CD4-positive, CD25-positive, alpha-beta regulatory T cell (primary cell): ENCODE data around the gene STK31. TPM values are rescaled to one million over a fixed set of nuclear protein-coding genes. Genes with fewer than 3 reads are reported as not detected.
"Not testable (repeated sequence)": the region's sequence is repeated elsewhere in the genome, so short reads cannot be mapped to it uniquely, and the experiment has no call there.

Experiments
- ATAC-seq, 2 donors: fragments of 150-1000 bp; cut with Tn5 transposase; one replicate each; pipeline ENCODE4 v1.10.0; 2021; ENCODE audit warnings: low read depth in 2 of 2, moderate number of reproducible peaks in 2 of 2, moderate library complexity in 1 of 2
- DNase-seq, 3 donors: peaks; one replicate each; pipeline versions ENCODE4 v3.0.0 to v3.0.0-alpha.2; 2012 to 2022; ENCODE audit warnings: mixed read lengths in 1 of 3
- H3K27ac ChIP-seq: one replicate; pipeline ENCODE4 v1.7.0; 2013; ENCODE audit warnings: mild to moderate bottlenecking, low read length; ENCODE audit not compliant: insufficient read depth, poor library complexity, severe bottlenecking
- H3K27me3 ChIP-seq: one replicate; pipeline ENCODE4 v1.7.0; 2013; ENCODE audit warnings: low read length; ENCODE audit not compliant: control insufficient read depth, insufficient read depth
- H3K36me3 ChIP-seq: one replicate; pipeline ENCODE4 v1.7.0; 2013; ENCODE audit warnings: mild to moderate bottlenecking, low read length, moderate library complexity; ENCODE audit not compliant: control insufficient read depth, insufficient read depth
- H3K4me1 ChIP-seq: 2 replicates; pipeline ENCODE4 v1.7.0; 2013; ENCODE audit warnings: mild to moderate bottlenecking, low read length; ENCODE audit not compliant: insufficient read depth, control insufficient read depth, poor library complexity, severe bottlenecking
- H3K4me3 ChIP-seq: one replicate; pipeline ENCODE4 v1.7.0; 2013; ENCODE audit warnings: low read depth, mild to moderate bottlenecking, low read length, moderate library complexity
- H3K9me3 ChIP-seq, 2 experiments: 1 replicate in 1 of 2; 2 replicates in 1 of 2; pipeline ENCODE4 v1.7.0; 2013; ENCODE audit warnings: low read length in 2 of 2, mild to moderate bottlenecking in 1 of 2, moderate library complexity in 1 of 2; ENCODE audit not compliant: control insufficient read depth in 2 of 2
- H3K27ac Mint-ChIP-seq, 3 donors: one replicate each; pipeline ENCODE4 v1.8.0; 2020 to 2022; ENCODE audit warnings: mild to moderate bottlenecking in 3 of 3, mixed read lengths in 3 of 3, moderate library complexity in 2 of 3
- H3K27me3 Mint-ChIP-seq: one replicate; pipeline ENCODE4 v1.8.0; 2022; ENCODE audit warnings: mild to moderate bottlenecking, mixed read lengths
- H3K36me3 Mint-ChIP-seq: one replicate; pipeline ENCODE4 v1.8.0; 2020; ENCODE audit warnings: mixed read lengths
- H3K4me1 Mint-ChIP-seq, 4 donors: one replicate each; pipeline ENCODE4 v1.8.0; 2020 to 2022; ENCODE audit warnings: mixed read lengths in 4 of 4, mild to moderate bottlenecking in 1 of 4
- H3K4me3 Mint-ChIP-seq, 4 donors: one replicate each; pipeline ENCODE4 v1.8.0; 2020 to 2022; ENCODE audit warnings: mild to moderate bottlenecking in 4 of 4, mixed read lengths in 4 of 4, moderate library complexity in 3 of 4
- H3K9me3 Mint-ChIP-seq, 7 donors: one replicate each; pipeline ENCODE4 v1.8.0; 2020 to 2022; ENCODE audit warnings: mixed read lengths in 7 of 7, mild to moderate bottlenecking in 3 of 7, moderate library complexity in 2 of 7
- polyA plus RNA-seq, 4 donors: library from polyadenylated mRNA; unstranded; fragments of 300-500 nt; fragmentation: Illumina TruSeq; gene quantifications; one replicate each; pipeline ENCODE4 v1.2.3, GENCODE V29; 2021
- total RNA-seq: library from RNA; stranded (reverse); gene quantifications from one replicate; pipeline ENCODE4 v1.2.3, GENCODE V29; 2022

Gene STK31
- total and polyA plus RNA-seq, 5 donors from 2014 or later = 0.11 to 0.44 TPM; not detected in 3

DNA sequence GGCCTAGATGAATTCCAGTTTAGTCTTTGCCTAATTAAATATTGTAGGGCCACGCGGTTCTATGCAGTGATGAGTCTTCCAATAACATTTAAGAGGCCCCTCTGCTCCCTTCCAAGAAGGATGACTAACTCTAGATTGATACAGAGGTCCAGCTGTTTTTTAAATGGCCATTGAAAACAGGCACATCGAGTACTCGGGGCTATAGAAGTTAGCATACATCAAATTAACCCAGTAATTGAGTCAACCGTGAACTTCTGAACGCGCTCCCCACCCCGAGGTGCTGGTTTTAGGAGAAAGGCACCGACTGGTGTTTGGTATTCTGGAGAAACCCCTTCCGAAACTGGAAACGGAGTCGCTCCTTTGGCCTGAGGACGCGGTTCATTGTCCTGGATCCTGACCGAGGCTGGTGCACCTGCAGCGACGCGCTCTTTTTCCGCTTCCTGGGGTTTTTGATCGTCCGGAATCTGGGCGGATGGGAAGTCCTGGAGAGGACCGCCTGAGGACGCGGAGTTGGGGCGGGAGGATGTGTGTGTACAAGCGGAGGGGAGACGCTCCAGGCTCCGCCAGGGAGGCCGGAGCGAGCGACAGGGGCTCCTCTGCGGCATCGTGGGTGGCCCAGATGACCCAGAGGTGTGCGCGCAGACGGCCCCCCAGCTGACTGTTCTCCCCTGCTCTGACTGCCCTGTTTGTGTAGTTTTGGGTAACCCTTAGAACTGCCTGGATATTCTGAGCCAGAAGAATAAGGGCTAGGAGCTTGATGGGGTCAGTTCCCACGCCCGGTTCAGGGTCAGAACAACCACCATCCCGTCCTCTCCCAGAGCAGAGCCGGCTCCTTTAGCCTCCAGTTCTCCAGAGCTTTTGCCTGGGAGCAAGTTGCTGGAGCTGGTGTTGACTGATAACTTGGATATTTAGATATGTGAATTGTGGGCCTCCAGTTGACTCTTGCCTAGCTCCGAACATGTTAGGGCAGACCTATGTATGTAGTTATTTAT lies 29.3 kb upstream of the STK31 start:
- Histone ChIP-seq H3K27me3 (no peaks in the 10 kb centered on the region), H3K4me3 (peak overlapping the region; percentile 94), H3K27ac (peak overlapping the region; percentile 61), H3K9me3 (no peaks in the 10 kb centered on the region), H3K36me3 (no peaks in the 10 kb centered on the region), H3K4me1 (peaks cover 7% of the 10 kb centered on the region)
- no peaks in the 10 kb centered on the region for H3K27me3 Mint-ChIP-seq
- H3K9me3 Mint-ChIP-seq = no peaks in the 10 kb centered on the region
- H3K4me1 Mint-ChIP-seq = peaks cover 9 to 28% (median 12%) of the 10 kb centered on the region in 4 donors
- DNase-seq = peak; percentile 14 to 74 (median 53)
- H3K36me3 Mint-ChIP-seq = no peaks in the 10 kb centered on the region
- peak; percentile 26 to 32 for ATAC-seq
- peak overlapping the region; percentile 95 to 98 (median 97) for H3K4me3 Mint-ChIP-seq
- H3K27ac Mint-ChIP-seq = peak overlapping the region; percentile 87 to 90 (median 88)

DNA sequence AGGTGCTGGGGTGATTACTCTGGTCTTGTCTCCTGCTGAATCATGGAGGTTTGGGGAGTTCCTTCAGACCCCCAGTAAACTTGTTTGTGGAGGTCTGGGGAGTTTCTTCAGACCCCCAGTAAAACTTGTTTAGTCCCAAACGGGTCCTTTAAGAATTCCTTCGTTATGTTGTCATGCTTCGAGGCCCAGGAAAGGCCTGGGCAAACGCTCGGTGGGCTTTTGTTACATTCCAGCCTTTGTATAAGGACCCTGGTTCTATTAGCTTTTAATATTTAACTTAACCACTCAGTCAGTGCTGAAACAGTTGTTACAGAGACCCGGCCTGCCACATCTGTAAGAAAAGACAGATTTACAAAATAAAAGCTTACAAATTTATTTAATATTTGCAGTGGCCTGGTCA lies 26.0 kb upstream of the STK31 start:
- not testable (repeated sequence) for H3K9me3 Mint-ChIP-seq, H3K27me3 Mint-ChIP-seq, H3K36me3 Mint-ChIP-seq, H3K27ac Mint-ChIP-seq, H3K4me3 Mint-ChIP-seq, H3K36me3 ChIP-seq, H3K27ac ChIP-seq, H3K27me3 ChIP-seq, H3K9me3 ChIP-seq, DNase-seq, H3K4me3 ChIP-seq, H3K4me1 ChIP-seq, ATAC-seq
- H3K4me1 Mint-ChIP-seq = peaks cover 11 to 28% (median 14%) of the 10 kb centered on the region in 4 donors

DNA sequence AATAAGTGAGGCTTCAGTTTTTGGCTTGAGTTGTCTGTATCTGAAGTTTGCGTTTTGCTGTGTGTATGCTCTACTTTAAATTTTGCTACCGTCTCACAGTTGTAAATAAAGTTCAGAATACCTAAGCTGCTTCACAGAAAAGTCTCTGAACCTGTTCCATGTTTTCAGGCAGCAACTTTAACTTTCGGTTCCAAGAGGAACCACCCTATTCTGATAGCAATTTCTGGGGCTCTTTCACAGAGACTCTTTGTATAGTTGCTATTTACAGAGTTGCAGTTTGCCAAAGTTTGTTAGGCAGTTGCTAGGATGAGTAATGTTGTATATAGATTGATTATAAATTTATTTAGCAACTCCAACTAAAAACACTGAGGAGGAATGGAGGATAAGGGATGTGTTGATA lies 24.3 kb upstream of the STK31 start:
- H3K4me1 Mint-ChIP-seq = peaks cover 10 to 17% (median 14%) of the 10 kb centered on the region in 4 donors

DNA sequence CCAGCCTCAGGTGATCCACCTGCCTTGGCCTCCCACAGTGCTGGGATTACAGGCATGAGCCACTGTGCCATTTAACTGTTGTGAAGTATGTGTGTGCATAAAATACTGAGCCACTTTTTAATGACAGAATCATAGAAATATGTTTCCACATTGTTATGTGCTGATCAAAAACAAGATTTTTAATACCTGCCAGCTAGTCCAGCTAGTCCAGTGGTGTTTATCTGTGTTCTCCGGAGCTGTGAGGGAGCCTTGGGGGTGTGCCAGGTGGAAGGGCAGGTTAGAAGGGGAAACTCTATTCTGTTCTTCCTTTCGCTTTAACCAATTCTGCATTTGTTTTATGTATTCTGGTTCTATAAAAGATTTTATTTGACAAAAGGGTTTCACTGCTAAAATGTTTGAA lies 23.0 kb upstream of the STK31 start:
- peak overlapping the region in 1 of 3 donors; percentile 53 for H3K27ac Mint-ChIP-seq
- H3K27me3 Mint-ChIP-seq = no peaks in the 10 kb centered on the region
- no peak for ATAC-seq
- no peak for DNase-seq
- Histone ChIP-seq H3K4me1 (no peaks in the 10 kb centered on the region), H3K9me3 (no peaks in the 10 kb centered on the region), H3K27ac (no peak overlapping the region), H3K36me3 (peaks cover 9% of the 10 kb centered on the region), H3K4me3 (no peak overlapping the region), H3K27me3 (no peaks in the 10 kb centered on the region)
- H3K9me3 Mint-ChIP-seq = no peaks in the 10 kb centered on the region
- H3K36me3 Mint-ChIP-seq = peaks cover 6% of the 10 kb centered on the region
- H3K4me3 Mint-ChIP-seq = peak overlapping the region in 1 of 4 donors; percentile 39
- H3K4me1 Mint-ChIP-seq = peaks cover 9 to 20% (median 14%) of the 10 kb centered on the region in 4 donors

More for the DNA sequence above, 24.3 kb upstream of the STK31 start:
- Mint-ChIP-seq H3K4me3 (peak overlapping the region in 2 of 4 donors; percentile 19 to 72), H3K36me3 (peaks cover under 1% of the 10 kb centered on the region), H3K27ac (no peak overlapping the region), H3K27me3 (no peaks in the 10 kb centered on the region), H3K9me3 (no peaks in the 10 kb centered on the region)
- ATAC-seq = no peak
- Histone ChIP-seq H3K4me3 (no peak overlapping the region), H3K27me3 (no peaks in the 10 kb centered on the region), H3K4me1 (peaks cover 5% of the 10 kb centered on the region), H3K9me3 (no peaks in the 10 kb centered on the region), H3K36me3 (peaks cover 2% of the 10 kb centered on the region), H3K27ac (no peak overlapping the region)
- DNase-seq = no peak

DNA sequence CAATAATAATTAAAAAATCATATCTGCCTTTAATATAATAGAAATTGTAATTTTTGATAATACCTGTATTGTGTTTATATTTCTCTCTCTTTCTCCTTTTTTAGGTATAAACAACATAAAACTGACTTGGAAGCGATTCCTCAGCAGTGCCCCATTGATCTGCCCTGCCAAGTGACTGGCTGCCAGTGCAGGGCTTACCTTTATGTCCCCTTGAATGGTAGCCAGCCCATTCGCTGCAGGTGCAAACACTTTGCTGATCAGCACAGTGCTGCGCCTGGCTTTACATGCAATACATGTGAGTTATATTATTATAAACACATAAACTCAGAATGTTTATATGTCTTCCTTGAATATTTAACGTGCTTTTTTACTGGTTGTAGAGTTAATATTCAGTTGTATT lies 20.9 kb upstream of the STK31 start:
- no peaks in the 10 kb centered on the region for H3K27me3 Mint-ChIP-seq
- H3K4me3 Mint-ChIP-seq = no peak overlapping the region
- Histone ChIP-seq H3K36me3 (peaks cover 20% of the 10 kb centered on the region), H3K4me3 (no peak overlapping the region), H3K9me3 (no peaks in the 10 kb centered on the region), H3K27ac (no peak overlapping the region), H3K27me3 (no peaks in the 10 kb centered on the region), H3K4me1 (no peaks in the 10 kb centered on the region)
- DNase-seq = no peak
- H3K27ac Mint-ChIP-seq = no peak overlapping the region
- peaks cover 11% of the 10 kb centered on the region for H3K36me3 Mint-ChIP-seq
- peaks cover 0 to 3% (median 0%) of the 10 kb centered on the region in 7 donors for H3K9me3 Mint-ChIP-seq
- no peak for ATAC-seq
- H3K4me1 Mint-ChIP-seq = peaks cover 3 to 15% (median 9%) of the 10 kb centered on the region in 4 donors

DNA sequence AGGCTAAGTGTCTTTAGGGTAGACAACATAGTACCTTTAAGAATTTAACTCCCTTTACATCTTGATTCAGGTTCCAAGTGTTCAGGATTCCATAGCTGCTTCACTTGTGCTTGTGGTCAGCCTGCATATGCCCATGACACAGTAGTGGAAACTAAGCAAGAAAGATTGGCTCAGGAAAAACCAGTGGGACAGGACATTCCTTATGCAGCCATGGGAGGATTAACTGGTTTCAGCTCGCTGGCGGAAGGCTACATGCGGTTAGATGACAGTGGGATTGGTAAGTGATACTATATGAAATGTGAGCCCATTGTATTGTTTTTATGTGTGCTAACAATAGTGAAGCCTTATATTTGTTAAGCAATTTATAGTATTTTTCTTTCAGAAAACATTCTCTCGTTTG lies 18.7 kb upstream of the STK31 start:
- peaks cover 3 to 15% (median 6%) of the 10 kb centered on the region in 4 donors for H3K4me1 Mint-ChIP-seq
- no peaks in the 10 kb centered on the region for H3K27me3 Mint-ChIP-seq
- Histone ChIP-seq H3K27me3 (no peaks in the 10 kb centered on the region), H3K9me3 (no peaks in the 10 kb centered on the region), H3K4me3 (no peak overlapping the region), H3K4me1 (no peaks in the 10 kb centered on the region), H3K36me3 (peaks cover 27% of the 10 kb centered on the region), H3K27ac (no peak overlapping the region)
- ATAC-seq = no peak
- H3K27ac Mint-ChIP-seq = no peak overlapping the region
- H3K4me3 Mint-ChIP-seq = no peak overlapping the region
- DNase-seq = no peak
- peaks cover 0 to 3% (median 0%) of the 10 kb centered on the region in 7 donors for H3K9me3 Mint-ChIP-seq
- H3K36me3 Mint-ChIP-seq = peaks cover 16% of the 10 kb centered on the region

DNA sequence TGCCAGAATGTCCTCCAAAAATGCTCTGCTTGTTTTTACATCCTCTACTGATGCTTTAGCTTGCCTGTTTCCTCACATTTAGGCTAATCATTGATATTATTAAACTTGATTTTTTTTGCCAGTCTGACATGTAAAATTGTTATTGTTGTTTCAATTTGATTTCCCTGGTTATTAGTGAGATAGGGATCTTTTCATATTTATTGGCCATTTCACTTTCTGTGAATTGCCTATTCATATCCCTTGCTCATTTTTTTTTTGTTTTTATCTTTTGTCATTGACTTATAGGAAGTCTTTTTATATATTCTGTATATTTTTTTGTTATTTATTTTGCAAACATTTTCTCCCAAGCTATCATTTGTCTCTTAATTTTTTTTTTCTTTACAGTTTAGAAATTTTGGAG lies 16.8 kb upstream of the STK31 start:
- H3K27ac ChIP-seq = no peak overlapping the region
- Mint-ChIP-seq H3K4me1 (peaks cover 0 to 10% (median 7%) of the 10 kb centered on the region in 4 donors), H3K4me3 (no peak overlapping the region), H3K36me3 (peaks cover 16% of the 10 kb centered on the region), H3K27ac (no peak overlapping the region), H3K9me3 (peaks cover 0 to 3% (median 0%) of the 10 kb centered on the region in 7 donors), H3K27me3 (no peaks in the 10 kb centered on the region)
- no peak overlapping the region for H3K4me3 ChIP-seq
- ATAC-seq (no peak), DNase-seq (no peak)
- H3K27me3 ChIP-seq = no peaks in the 10 kb centered on the region
- H3K9me3 ChIP-seq = no peaks in the 10 kb centered on the region
- no peaks in the 10 kb centered on the region for H3K4me1 ChIP-seq
- peaks cover 27% of the 10 kb centered on the region for H3K36me3 ChIP-seq
